Vagina (tissue), 2 donors: ENCODE measurements around the gene WNK3.

Experiments used
- CTCF ChIP-seq, 3 experiments: fragments of 450-650 bp in 2 of 3; fragments of 200-600 bp in 1 of 3; sonication (generic) in 1 of 3; IDR thresholded peaks; one replicate each; pipeline ENCODE4 v1.5.1; 2017 to 2019; ENCODE audit warnings: antibody characterized with exemption in 3 of 3, mild to moderate bottlenecking in 2 of 3, moderate library complexity in 2 of 3
- POLR2A ChIP-seq, 2 donors: fragments of 450-650 bp; IDR thresholded peaks; one replicate each; pipeline ENCODE4 v1.6.1; 2017; ENCODE audit warnings: antibody characterized with exemption in 2 of 2, mild to moderate bottlenecking in 2 of 2, moderate library complexity in 2 of 2
- POLR2AphosphoS5 ChIP-seq, 2 donors: sonication (generic); formaldehyde crosslinking; IDR thresholded peaks; one replicate each; pipeline ENCODE4 v1.9.0; 2017; ENCODE audit warnings: antibody characterized with exemption in 2 of 2, mild to moderate bottlenecking in 2 of 2, low read depth in 1 of 2; ENCODE audit not compliant: insufficient read depth in 1 of 2

GRCh38 chrX:54306379-54306778, 51.5 kb downstream of the WNK3 start:
- no peak for TF ChIP-seq POLR2A (IDR thresholded peaks at IDR 0.05)
- no peak for TF ChIP-seq CTCF (IDR thresholded peaks at IDR 0.05)
- TF ChIP-seq POLR2AphosphoS5 (IDR thresholded peaks at IDR 0.05; ENCODE audit: insufficient read depth in 1 of 2, low read depth in 1 of 2) = no peak
